Pancreas (tissue), 10 donors: ENCODE measurements around the gene EPO. TPM values are rescaled to one million over a fixed set of nuclear protein-coding genes. Genes with fewer than 3 reads are reported as not detected.
"Not testable (repeated sequence)": the region's sequence is repeated elsewhere in the genome, so short reads cannot be mapped to it uniquely, and the experiment has no call there.

ENCODE experiments used
- ATAC-seq, 4 donors: fragments of 200-7000 bp; cut with Tn5 transposase; one replicate each; pipeline versions ENCODE4 v1.8.0 to v1.9.1; 2020; ENCODE audit warnings: mild to moderate bottlenecking in 4 of 4, moderate library complexity in 4 of 4
- DNase-seq, 6 donors: peaks; one replicate each; pipeline ENCODE4 v3.0.0-alpha.2; 2020
- FAIRE-seq: peaks from 2 replicates; lab custom pipeline; 2012; peaks lifted over from hg19 to GRCh38; lab: Jason Lieb, UNC
- H3K27ac ChIP-seq, 4 donors: fragments of 200-600 bp; sonication (generic); 1 replicate in 3 of 4; 2 replicates in 1 of 4; pipeline versions ENCODE4 v1.5.0 to v1.8.0; 2020
- H3K27me3 ChIP-seq, 4 donors: fragments of 200-600 bp; one replicate each; pipeline ENCODE4 v1.8.0; 2021
- H3K36me3 ChIP-seq, 3 donors: fragments of 200-600 bp; sonication (generic) in 1 of 3; one replicate each; pipeline versions ENCODE4 v1.5.0 to v1.8.0; 2020 to 2021
- H3K4me1 ChIP-seq, 3 donors: fragments of 200-600 bp; one replicate each; pipeline ENCODE4 v1.8.0; 2021
- H3K4me3 ChIP-seq, 4 donors: fragments of 200-600 bp; sonication (generic) in 2 of 4; one replicate each; pipeline versions ENCODE4 v1.5.0 to v1.8.0; 2020 to 2021
- H3K9me3 ChIP-seq, 4 donors: fragments of 200-600 bp; one replicate each; pipeline ENCODE4 v1.8.0; 2021
- CTCF ChIP-seq, 4 donors: fragments of 200-600 bp; sonication (generic) in 3 of 4; IDR thresholded peaks; one replicate each; pipeline versions ENCODE4 v1.5.0 to v1.8.0; 2021; ENCODE audit warnings: antibody characterized with exemption in 4 of 4
- WGBS, 2 donors: extraction: QIAGEN DNeasy Blood & Tissue Kit; methylation state at CpG; one replicate each; pipeline ENCODE4 v1.1.7; 2013; 5-methylcytosine and 5-hydroxymethylcytosine counted together
- intact Hi-C, 3 donors: fragments of 100-400 bp; cut with DNase I; formaldehyde crosslinking; loops; one replicate each; pipeline versions ENCODE4 v1.11.1 to v1.14.2; 2022
- polyA plus RNA-seq, 2 donors: library from polyadenylated mRNA; stranded (reverse); fragments of 200-250 nt; gene quantifications; one replicate each; pipeline ENCODE4 v1.2.3, GENCODE V29; 2013
- total RNA-seq, 6 donors: library from RNA; stranded (reverse); fragmentation: NEBNext Ultra II Directional in 4 of 6; extraction: Animal tissue kit (Norgen Biotek cat#: 25700) in 4 of 6; gene quantifications; one replicate each; pipeline versions ENCODE4 v1.2.1 to v1.2.4, GENCODE V29; 2021 to 2023
- donor health status: healthy with polysubstance abuse.
- donor health status: DM: no; HTN: no; CAD: no; lungs with moderate emphysema.
- donor health status: DM: no; HTN: no; CAD: no.
- donor health status: control.
- donor health status: control.
- donor health status: Bipolar disorder and iron deficiency.
- donor health status: DM: yes; HTN: yes; CAD: no.
- donor health status: DM: no; HTN: no; CAD: no.
- donor health status: DM: no; HTN: no; CAD: no.
- donor health status: DM: yes; HTN: yes; CAD: no.

The EPO gene
- total and polyA plus RNA-seq, 8 donors = 1.6 to 5.9 (median 3.9) TPM

DNA sequence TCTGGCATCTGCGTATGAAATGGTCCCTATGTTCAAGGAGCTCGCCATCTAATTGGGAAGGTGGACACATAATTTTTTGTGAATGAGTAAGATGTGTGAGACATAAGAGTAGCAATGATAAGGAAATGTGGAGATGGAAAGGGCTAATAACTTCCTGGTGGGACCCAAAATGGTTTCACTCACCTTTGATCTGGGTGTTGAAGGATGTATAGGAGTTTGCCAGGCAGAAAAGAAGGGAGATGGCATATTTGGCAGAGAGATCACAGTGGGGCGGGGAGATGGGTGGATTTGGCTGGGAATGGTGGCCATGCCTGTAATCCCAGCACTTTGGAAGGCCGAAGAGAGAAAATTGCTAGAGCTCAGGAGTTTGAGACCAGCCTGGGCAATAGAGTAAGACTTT lies 9.8 kb upstream of the EPO start:
- H3K4me1 ChIP-seq = peaks cover 0 to 8% (median 6%) of the 10 kb centered on the region in 3 donors
- H3K27ac ChIP-seq = no peak overlapping the region
- intact Hi-C loops = no loop called here
- DNase-seq (no peak), ATAC-seq (no peak), FAIRE-seq (no peak)
- no peaks in the 10 kb centered on the region for H3K36me3 ChIP-seq
- no peak for TF ChIP-seq CTCF (IDR thresholded peaks at IDR 0.05)
- 69 to 74% methylated on average over 4 of the region's 4 CpGs for WGBS, 2 donors
- H3K27me3 ChIP-seq = no peaks in the 10 kb centered on the region
- no peak overlapping the region for H3K4me3 ChIP-seq
- H3K9me3 ChIP-seq = no peaks in the 10 kb centered on the region

DNA sequence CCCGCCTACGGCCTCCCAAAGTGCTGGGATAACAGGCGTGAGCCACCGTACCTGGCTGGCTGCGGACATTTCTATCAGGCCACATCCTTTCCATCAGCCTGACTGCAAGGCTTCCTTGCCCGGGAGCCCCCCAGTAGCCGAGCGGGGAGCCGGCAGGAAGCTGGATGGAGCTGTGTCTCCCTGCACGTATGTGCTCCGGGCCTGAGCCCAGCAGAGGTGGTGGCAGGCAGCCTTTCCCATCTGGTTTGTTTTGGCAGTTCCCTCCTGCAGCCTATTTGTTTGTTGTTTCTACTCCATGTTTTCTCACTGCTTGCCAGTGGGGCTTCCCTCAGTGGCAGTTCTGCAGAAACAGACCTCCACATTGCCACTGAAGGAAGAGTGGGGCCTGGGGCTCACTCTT lies 8.9 kb upstream of the EPO start:
- intact Hi-C loops = no loop called here
- Histone ChIP-seq H3K36me3 (no peaks in the 10 kb centered on the region), H3K27me3 (no peaks in the 10 kb centered on the region), H3K9me3 (no peaks in the 10 kb centered on the region), H3K27ac (no peak overlapping the region), H3K4me1 (peaks cover 0 to 8% (median 6%) of the 10 kb centered on the region in 3 donors), H3K4me3 (no peak overlapping the region)
- DNase-seq = no peak
- no peak for TF ChIP-seq CTCF (IDR thresholded peaks at IDR 0.05)
- ATAC-seq = no peak
- WGBS, 2 donors = 81 to 87% methylated on average over 11 of the region's 11 CpGs
- no peak for FAIRE-seq

- no peak for TF ChIP-seq CTCF (IDR thresholded peaks at IDR 0.05)
- no peak for DNase-seq
- WGBS, 2 donors = 72 to 82% methylated on average over 8 of the region's 8 CpGs
These were observed 5.5 kb upstream of the EPO start for GRCh38 chr7:100714725-100715124.

GRCh38 chr7:100717073-100717472 lies 3.2 kb upstream of the EPO start:
- not testable (repeated sequence) for FAIRE-seq, ATAC-seq
- 87 to 95% methylated on average over 2 of the region's 2 CpGs for WGBS, 2 donors

More at GRCh38 chr7:100714725-100715124, 5.5 kb upstream of the EPO start:
- no peak overlapping the region for H3K4me3 ChIP-seq
- intact Hi-C loops = no loop called here
- H3K27ac ChIP-seq = no peak overlapping the region
- no peak for FAIRE-seq
- no peaks in the 10 kb centered on the region for H3K36me3 ChIP-seq
- ATAC-seq = no peak
- H3K9me3 ChIP-seq = no peaks in the 10 kb centered on the region
- no peaks in the 10 kb centered on the region for H3K27me3 ChIP-seq
- H3K4me1 ChIP-seq = no peaks in the 10 kb centered on the region

GRCh38 chr7:100719523-100720278 lies 567 bp upstream of the EPO start:
- no peaks in the 10 kb centered on the region for H3K9me3 ChIP-seq
- FAIRE-seq = no peak
- WGBS, 2 donors = 72 to 73% methylated on average over 8 of the region's 8 CpGs
- H3K36me3 ChIP-seq = no peaks in the 10 kb centered on the region
- H3K27ac ChIP-seq = no peak overlapping the region
- DNase-seq = no peak
- intact Hi-C loops = no loop called here
- ATAC-seq = no peak
- H3K4me3 ChIP-seq = no peak overlapping the region
- no peak for TF ChIP-seq CTCF (IDR thresholded peaks at IDR 0.05)
- H3K4me1 ChIP-seq = peaks cover 0 to 14% (median 11%) of the 10 kb centered on the region in 3 donors
- H3K27me3 ChIP-seq = no peaks in the 10 kb centered on the region

More at GRCh38 chr7:100717073-100717472, 3.2 kb upstream of the EPO start:
- H3K4me3 ChIP-seq, H3K9me3 ChIP-seq, H3K36me3 ChIP-seq, H3K27ac ChIP-seq, H3K27me3 ChIP-seq, H3K4me1 ChIP-seq, DNase-seq, intact Hi-C loops: not testable (repeated sequence)
